HG03064 (cell line): ENCODE data around the gene LITAF.
"Not testable (repeated sequence)": the region's sequence is repeated elsewhere in the genome, so short reads cannot be mapped to it uniquely, and the experiment has no call there.

ENCODE experiments used
- ATAC-seq: cut with Tn5 transposase; IDR thresholded peaks from one replicate; pipeline ENCODE4 v1.9.1; 2021; ENCODE audit warnings: low read depth; ENCODE audit not compliant: unreplicated experiment

Gene LITAF

DNA sequence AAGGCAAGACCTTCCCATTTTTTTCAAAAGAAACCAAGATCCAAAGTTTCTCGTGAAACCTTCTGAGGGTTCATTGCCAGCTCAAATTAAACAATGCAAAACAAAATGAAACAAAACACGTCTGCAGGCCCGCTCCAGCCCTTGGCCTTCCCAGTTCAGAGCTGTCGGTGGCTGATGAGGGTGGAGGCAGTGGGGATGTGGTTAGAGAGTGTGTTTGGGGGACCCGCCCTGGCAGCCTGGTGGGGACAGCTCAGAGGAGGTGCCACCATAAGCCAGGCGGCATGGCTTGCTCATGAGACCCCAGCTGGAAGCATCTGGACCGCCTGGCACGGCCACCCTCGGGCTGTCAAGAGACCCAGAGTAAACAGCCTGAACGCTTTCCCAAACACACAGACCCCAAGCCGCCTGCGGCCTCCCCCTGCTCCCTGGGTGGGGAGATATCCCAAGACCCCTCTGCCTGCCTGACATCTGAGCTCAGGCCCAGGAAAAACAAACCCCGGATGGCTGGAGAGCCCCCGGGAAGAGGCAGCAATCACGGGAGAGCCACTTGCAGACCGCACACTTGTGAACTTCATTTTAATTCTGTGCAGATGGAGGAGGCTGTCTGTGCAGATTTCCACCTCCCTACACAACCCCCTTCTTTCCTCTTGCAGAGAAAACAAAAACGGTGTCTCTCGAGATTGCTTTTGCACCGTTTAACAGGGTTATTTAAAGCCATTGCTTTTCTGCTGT lies 35.4 kb upstream of the LITAF start:
- ATAC-seq = no peak

DNA sequence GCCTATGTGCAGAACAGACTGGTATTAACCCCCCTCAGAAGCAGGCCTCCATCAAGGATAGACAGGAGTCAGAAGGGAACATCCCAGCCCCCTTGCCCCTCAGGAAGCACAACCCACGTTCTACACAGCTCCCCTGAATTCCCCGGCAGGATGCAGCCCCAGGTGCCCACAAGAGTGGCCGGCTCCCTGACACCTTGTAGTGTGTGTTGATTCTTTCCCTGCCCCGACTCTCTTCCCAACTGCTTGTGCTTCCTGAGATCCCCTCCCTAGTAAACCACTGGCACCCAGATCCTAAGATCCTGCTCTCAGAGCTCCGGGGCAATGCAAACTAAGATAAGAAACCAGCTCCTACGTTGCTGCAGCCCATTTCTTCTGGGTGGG lies 34.8 kb upstream of the LITAF start:
- no peak for ATAC-seq

DNA sequence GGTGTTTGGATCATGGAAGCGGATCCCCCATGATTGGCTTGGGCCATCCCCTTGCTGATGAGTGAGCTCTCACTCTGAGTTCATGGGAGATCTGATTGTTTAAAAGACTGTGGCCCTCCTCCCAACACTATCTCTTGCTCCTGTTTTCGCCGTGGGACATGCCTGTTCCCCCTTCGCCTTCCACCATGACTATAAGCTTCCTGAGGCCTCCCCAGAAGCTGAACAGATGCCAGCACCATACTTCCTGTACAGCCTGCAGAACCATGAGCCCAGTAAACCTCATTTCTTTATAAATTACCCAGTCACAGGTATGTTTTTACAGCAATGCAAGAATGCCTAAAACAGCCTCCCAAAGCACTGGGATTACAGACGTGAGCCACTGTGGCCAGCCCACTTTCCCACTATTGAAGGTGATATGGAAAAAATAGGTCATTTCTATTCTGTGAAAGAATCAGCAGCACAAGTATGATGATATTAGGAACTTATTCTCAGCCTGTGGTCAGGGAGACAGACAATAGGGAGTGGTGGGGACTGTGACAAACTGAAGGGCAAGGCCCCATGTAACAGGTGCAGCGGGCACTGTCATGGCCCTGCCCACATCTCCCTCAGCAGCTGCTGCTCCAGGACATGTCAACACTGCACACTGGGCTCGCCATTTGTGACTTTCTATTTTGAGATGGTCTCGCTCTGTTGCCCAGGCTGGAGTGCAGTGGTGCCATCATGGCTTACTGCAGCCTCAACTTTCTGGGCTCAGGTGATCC lies 33.7 kb upstream of the LITAF start:
- no peak for ATAC-seq

DNA sequence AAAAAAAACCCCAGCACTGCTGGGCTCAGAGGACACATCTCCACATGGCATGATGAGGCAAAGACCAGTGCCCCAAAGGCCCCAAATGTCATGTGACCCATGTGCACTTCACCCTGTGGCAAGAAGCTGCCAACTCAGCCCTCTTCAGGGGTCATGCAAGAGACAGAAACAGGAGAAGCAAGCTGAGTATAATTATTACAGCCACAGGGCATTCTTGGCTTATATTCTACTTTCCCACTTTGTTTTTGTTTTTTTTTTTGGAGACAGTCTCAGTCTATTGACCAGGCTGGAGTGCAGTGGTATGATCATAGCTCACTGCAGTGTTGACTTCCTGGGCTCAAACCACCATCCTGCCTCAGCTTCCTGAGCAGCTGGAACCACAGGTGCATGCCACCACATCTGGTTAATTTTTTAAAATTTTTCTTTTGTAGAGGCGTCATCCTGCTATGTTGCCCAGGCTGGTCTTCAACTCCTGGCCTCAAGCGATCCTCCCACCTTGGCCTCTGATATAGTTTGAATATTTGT lies 32.7 kb upstream of the LITAF start:
- no peak for ATAC-seq

DNA sequence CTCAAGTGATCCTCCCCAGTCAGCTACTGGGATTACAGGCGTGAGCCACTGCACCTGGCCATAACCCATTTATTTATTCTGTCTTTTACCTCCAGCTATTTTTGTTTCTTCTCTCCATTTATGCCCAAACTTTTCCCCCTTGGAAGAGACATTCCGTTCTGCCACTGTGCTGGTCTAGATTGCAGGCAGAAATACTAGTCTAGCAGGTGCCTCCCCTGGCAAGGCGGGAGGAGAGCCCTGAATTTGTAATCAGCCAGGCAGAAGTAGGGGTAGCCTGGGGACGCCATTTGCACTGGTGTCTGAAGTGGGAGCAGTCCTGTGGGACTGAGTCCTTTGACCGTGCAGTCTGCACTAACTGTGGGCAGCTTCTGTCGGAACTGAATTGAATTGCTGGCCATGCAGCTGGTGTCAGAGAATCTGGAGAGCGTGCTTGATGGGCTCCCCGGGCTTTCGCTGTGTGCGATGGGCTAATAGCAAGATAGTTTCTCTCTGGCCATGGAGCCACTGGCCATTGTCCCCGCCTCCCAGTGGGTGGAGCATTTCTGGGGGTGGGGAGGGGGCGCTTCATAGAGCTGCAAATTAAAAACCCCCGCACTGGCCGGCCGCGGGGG lies 31.5 kb upstream of the LITAF start:
- no peak for ATAC-seq

DNA sequence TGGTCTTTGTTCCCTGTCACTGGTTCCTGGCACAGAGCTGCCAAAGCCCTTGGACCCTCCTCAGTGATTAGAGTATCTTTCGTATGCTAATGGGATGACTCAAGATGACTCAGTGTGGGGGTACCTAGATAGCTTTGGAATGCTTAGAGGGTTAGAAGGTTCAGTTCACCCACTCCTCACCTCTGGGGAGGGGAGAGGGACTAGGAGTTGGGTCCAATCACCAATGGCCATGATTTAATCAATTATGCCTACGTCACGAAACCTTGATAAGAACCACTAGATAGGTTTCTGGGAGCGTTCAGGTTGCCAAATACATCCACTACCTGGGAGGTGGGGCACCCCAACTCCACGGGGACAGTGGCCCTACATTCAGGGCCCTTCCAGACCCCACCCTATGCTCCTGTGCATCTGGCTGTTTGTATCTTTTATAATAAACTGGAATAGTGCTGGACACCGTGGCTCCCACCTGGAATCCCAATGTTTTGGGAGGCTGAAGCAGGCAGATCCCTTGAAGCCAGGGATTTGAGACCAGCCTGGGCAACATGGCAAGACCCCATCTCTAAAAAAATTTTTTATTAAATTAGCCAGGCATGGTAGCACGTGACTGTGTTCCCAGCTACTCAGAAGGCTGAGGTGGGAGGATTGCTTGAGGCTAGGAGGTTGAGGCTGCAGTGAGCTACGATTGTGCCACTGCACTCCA lies 29.2 kb upstream of the LITAF start:
- ATAC-seq = no peak

DNA sequence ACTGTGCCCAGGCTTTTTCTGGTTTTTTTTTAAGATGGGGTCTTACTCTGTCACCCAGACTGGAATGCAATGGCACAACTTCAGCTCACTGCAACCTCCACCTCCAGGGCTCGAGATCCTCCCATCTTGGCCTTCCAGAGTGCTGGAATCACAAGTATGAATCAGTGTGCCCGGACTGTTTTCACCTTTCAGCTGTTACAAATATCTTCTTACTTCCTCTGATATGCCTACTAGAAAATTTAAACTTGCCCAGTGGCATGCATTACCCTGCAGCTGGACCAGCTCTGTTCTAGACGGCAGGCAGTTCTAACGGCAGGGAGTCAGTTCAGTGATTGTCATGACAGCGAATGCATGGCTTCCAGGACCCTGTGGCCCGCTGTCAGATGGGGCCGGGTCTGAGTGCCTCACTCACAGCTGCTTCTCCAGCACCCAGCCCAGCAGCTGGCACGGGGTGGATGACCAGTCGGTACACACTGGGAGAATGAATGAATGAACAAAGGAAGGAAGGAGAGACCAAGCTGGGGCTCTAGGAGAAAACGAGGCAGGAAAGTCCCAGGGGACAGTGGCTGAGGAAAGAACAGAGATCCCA lies 28.0 kb upstream of the LITAF start:
- ATAC-seq = no peak

DNA sequence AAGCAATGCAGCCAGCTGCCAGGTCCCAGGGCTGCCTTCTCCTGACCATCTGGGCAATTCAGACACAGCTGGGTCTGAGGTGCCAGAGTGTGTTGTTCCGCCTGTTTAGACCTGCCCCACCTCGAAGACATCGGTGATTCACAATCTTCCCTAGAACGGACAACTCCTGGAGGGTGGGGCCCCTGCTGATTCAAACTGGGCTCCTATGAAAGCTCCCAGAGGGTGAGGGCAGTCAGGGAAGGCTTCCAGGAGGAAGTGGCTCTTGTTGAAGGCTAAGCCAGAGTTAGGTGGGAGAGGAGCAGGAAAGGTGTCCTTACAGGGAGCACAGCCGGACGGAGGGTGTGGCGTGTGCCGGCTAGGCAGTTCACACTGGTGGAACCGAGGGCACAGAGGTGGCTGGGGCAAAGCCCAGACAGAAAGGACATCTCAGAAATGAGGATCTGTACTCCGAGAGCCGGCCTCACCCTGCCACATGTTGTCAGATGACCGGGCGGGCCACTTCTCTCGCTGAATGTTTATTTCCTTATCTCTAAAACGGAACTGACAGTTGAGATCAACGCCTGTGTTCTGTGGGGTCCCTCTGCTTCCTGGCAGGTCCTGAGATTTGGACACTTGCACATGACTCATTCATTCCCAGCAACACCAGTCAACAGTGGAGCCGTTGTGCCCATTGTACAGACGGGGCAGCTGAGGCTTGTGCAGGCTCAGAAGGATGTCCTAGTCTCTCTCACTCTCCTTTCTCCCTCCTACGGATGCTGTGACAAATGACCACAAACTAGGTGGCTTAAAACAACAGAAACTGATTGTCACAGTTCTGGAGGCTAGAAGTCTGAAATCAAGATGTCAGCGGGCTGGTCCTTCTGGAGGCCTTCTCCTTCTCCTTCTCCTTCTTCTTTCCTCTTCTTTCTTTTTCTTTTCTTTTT lies 26.9 kb upstream of the LITAF start:
- ATAC-seq = no peak

DNA sequence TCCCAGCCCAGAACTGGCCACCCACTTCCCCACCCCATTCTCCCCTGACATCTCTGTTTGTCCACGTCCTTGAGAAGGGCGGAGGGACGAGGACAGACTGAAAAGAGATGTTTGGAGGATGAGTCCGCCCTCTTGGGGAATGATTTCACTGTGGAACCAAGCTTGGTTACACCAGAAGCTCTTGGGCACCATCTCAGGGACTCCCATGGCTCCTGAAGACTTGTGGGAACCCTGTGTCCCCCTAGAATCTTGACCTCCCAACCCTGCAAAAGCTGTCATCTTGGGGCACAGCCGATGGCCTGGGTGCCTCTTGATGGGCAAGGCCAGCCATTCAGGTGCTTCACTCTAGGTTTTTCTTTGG lies 25.9 kb upstream of the LITAF start:
- no peak for ATAC-seq

DNA sequence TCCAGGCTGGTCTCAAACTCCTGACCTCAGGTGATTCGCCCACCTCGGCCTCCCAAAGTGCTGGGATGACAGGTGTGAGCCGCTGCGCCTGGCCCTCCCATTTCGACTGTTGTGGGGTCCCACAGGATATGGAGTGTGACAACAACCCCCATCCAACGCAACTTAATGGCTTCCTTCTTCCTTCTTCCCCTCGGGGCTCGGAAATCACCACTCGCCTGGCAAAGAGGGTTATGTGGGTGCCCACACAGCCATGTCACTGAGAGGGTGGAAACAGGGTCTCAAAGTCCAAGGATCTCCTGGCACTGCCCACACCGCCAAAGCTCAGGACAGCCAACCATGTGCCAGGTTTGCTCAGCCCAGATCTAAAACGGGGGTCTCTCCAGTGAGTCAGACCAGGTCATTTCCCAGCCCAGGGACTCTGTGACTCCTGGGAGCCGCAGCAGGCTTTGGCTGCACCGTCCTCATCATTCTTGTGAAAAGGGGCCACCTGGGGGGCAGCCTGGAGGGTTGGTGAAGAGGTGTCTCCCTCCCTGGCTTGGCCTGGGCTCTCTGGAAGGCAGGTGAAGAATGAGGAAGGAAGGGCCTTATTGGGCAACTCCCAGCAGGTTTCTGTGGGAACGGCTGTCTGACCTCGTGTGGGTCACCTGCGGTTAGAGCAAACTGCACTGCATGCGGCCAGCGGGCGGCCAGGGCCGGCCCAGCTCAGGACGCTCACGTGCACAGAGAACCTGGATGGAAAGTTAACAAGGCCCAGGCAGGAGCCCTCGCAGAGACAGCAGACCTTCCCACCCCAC lies 25.3 kb upstream of the LITAF start:
- ATAC-seq = no peak

DNA sequence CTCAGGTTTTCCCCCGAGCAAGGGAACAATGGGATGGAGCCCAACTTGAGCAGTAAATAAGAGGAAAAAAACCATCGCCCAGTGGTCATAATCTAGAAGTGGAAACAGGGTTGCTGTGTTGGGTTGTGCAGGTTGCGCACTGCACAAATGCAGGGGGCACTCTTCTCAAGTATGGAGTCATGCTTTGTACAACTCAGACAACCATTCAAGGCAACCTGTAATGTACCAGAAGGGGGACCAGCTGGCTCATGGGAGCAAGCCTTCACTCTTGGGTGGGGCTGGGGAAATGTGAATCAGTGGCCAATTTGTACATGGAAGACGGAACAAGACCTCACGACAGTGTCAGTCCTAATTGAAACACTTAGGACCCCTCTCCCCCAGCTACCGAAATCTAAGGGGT lies 23.9 kb upstream of the LITAF start:
- ATAC-seq = no peak

DNA sequence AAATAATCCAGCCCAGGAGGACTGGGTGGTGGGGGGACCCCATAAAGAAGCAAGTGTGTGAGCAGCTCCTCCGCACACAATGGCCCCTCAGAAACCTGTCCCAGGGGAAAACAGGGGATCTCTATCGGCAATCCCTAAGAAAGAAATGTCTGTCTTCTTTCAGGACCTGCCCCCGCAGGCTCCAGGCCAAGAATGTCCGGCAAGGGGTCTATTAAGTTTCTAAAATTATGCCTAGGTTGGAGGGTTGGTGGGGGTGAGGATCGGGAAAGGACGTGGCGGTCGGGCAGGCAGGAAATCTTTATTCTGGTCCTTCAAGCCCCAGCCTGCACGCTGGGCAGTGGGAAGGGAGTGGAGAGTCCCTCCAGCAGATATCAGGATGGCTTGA lies 23.4 kb upstream of the LITAF start:
- ATAC-seq = no peak

DNA sequence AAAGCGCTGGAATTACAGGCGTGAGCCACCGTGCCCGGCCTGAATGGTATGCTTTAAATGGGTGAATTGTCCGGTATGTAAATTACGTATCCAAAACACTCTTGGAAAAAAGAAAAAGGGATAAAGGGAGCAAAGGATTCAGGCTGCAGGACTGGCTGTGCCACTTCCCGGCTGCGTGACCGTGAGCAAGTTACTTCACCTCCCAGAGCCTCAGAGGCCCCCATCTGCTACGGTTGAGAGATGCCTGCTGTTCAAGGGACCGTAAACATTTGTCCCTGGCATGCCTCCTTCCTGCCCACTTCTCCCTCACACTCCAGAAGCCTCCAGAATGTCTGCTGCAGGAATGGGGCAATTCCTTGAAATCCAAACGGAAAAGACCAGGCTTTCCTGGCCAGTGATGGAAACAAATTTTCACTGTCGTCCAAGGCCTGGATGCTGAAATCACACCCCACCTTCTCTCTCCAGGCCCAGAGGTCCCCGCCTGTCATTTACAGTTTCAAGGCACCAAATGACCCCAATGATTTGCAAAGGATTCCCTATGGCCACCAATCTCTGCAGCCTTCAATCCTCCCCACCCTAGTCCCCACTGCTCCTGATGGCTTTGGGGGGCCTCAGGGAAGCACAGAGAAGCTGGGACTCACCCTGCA lies 22.9 kb upstream of the LITAF start:
- no peak for ATAC-seq

DNA sequence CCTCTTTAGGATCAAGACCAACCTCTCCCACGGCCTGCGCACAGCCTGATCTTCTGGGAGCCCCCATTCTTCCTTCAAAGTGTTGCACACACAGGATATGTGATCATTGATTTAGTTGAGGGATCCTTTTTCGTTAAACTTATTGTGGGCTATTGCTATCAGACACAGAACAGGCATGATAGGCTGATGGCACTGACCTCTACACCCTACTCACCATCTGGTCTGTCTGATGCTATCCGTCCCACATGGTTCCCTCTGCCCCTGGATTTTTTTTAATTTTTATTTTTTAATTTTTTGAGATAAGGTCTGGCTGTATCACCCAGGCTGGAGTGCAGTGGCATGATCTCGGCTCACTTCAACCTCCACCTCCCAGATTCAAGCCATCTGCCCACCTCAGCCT lies 19.2 kb upstream of the LITAF start:
- no peak for ATAC-seq

DNA sequence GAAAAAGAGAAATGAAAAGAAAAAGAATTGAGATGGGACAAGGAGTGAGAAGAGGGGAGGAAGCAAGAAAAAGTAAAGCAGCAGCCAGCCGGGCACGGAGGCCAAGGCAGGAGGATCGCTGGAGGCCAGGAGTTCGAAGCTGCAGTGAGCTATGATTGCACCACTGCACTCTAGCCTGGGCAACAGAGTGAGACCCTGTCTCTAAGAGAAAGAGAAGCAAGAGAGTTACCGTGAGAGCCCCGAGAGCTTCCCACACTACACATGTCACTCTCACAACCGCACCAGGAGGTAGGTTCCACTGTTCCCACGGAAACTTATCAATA lies 18.8 kb upstream of the LITAF start:
- ATAC-seq = no peak

DNA sequence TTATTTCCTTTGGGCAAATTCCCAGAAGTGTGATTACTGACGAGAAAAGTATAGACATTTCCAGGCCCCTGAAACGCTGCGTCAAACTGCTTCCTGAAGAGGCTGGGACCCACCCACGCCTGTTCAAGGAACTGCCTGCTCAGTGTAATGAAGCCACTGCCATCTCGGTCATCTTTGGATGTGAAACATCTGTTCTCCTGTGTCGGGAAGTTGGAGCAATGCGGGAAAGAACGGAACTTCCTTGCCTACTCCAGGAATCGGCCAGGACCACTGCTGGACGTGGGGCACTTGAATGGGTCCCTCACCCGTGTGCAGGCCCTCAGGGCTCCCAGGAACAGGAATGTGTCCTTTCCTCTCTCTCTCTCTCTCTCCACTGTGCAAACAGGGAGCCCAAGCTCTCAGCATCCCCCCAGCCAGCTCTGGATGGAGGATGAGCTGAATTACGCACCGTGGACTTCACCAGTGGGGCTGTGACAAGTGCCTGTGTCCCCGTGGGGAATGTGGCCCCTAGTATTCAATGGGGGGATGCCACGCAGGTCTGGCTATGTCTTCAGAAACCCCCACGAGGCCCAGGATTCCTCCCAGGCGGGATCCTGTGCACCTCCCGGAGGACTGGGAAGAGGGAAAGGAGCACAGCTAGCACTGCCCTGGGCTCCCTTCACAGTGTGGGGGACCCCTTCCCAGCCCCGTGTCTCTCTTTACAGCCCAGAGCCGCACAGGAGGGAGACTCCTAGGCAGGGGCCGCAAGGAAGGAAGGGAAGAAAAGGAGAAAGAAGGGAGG lies 18.3 kb upstream of the LITAF start:
- no peak for ATAC-seq

DNA sequence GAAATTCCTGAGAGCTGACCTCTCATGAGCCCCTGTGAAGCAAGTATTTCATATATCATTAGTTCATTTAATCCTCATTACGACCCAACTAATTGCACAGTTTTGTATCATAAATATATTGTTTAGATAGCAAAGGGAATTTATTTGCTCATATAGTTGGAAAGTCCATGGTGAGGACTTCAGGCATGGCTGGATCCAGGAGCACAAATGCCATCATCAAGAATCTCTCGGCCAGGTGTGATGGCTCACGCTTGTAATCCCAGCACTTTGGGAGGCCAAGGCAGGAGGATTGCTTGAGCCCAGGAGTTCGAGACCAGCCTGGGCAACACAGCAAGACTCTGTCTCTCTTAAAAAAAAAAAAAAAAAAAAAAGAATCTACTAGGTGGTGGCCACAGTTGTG lies 17.6 kb upstream of the LITAF start:
- not testable (repeated sequence) for ATAC-seq

DNA sequence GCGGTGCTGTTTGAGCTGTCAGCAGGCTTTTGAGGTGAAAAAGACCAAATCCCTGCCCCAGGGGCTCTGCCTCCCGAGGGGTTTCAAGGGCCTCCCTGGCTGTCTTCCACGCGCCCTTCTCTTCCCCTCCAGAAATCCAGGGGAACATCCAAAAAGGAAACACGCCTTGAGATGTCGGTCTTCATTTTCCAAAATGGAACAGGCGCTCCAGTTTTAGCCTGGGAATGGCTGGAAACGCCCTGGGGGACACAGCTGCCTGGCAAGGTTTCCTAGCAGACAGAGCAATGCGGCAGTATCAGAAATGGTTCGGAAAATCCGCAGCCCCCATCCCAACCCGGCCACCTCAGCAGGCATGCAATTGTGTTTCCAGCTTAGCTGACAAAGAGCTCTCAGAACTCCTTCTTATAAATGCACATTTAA lies 16.6 kb upstream of the LITAF start:
- no peak for ATAC-seq
